ENCODE data around the gene HSD17B14.

- TF ChIP-seq CTCF (IDR thresholded peaks at IDR 0.05) (no peak), POLR2A (IDR thresholded peaks at IDR 0.05) (no peak)
Measured at GRCh38 chr19:48768994-48769713, 67.1 kb downstream of the HSD17B14 start.

All from uterus (tissue), 2 donors.